ENCODE measurements around the gene EPB41L3.

- TF ChIP-seq CTCF (IDR thresholded peaks at IDR 0.05) (no peak), POLR2A (IDR thresholded peaks at IDR 0.05) (no peak)
Measured at GRCh38 chr18:5425721-5426120, 118.1 kb downstream of the EPB41L3 start.
